ENCODE results near the gene KLHL29. TPM values are rescaled to one million over a fixed set of nuclear protein-coding genes. Genes with fewer than 3 reads are reported as not detected.
A peak's percentile ranks its signal among the peaks of the same experiment; 100 is the strongest.

Gene KLHL29
- total RNA-seq, 3 donors from 2014 or later (not counting 1 experiment from before 2014, with no cell fraction given): 0.24 to 0.43 (median 0.33) TPM

DNA sequence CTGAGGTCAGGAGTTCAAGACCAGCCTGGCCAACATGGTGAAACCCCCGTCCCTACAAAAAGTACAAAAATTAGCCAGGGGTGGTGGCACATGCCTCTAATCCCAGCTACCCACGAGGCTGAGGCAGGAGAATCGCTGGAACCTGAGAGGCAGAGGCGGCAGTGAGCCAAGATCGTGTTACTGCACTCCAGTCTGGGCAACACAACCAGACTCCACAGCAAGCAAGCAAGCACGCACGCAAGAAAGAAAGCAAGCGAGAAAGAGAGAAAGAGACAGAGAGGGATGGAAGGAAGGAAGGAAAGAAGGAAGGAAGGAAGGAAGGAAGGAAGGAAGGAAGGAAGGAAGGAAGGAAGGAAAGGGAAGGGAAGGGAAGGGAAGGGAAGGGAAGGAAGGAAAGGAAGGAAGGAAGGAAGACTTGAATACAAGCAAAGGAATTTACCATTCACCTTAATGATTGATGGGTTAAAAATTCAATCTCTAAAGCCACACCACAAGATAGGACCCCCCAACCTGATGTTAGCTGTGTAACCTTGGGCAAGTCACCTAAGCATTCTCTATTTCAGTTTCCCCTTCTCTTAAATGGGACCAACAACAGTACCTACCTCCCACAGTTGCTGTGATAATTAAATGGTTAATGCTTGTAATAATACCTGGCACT is 360.2 kb downstream of the KLHL29 start:
- 93% methylated on average over 8 of the region's 8 CpGs for WGBS (ENCODE audit: insufficient coverage)
- H3K9me3 Mint-ChIP-seq: no peaks in the 10 kb centered on the region

GRCh38 chr2:23745726-23746105 is 360.7 kb downstream of the KLHL29 start:
- Mint-ChIP-seq H3K4me3 (no peak overlapping the region), H3K27me3 (ENCODE audit: low read depth in 2 of 2) (no peaks in the 10 kb centered on the region), H3K4me1 (no peaks in the 10 kb centered on the region), H3K9me3 (no peaks in the 10 kb centered on the region), H3K27ac (peak overlapping the region; percentile 52 to 65), H3K36me3 (no peaks in the 10 kb centered on the region)
- no peaks in the 10 kb centered on the region for H3K4me1 ChIP-seq (ENCODE audit: control insufficient read depth, insufficient read depth, low read length)
- intact Hi-C loops (cut with micrococcal nuclease): no loop called here
- H3K9me3 ChIP-seq (ENCODE audit: control insufficient read depth, insufficient read depth, low read length): no peaks in the 10 kb centered on the region
- no peaks in the 10 kb centered on the region for H3K27me3 ChIP-seq (ENCODE audit: control insufficient read depth, insufficient read depth, low read length)
- no peak overlapping the region for H3K27ac ChIP-seq (ENCODE audit: low read length)
- ATAC-seq: no peak
- TF ChIP-seq CTCF (IDR thresholded peaks at IDR 0.05): no peak
- H3K4me3 ChIP-seq (ENCODE audit: low read length): no peak overlapping the region
- H3K36me3 ChIP-seq (ENCODE audit: control insufficient read depth, insufficient read depth, low read length): peaks cover under 1% of the 10 kb centered on the region
- no peak for DNase-seq

More for the DNA sequence above, 360.2 kb downstream of the KLHL29 start:
- ATAC-seq: no peak
- Histone ChIP-seq H3K27ac (ENCODE audit: low read length) (no peak overlapping the region), H3K4me1 (ENCODE audit: control insufficient read depth, insufficient read depth, low read length) (no peaks in the 10 kb centered on the region), H3K27me3 (ENCODE audit: control insufficient read depth, insufficient read depth, low read length) (no peaks in the 10 kb centered on the region), H3K36me3 (ENCODE audit: control insufficient read depth, insufficient read depth, low read length) (no peaks in the 10 kb centered on the region), H3K4me3 (ENCODE audit: low read length) (no peak overlapping the region), H3K9me3 (ENCODE audit: control insufficient read depth, insufficient read depth, low read length) (no peaks in the 10 kb centered on the region)
- TF ChIP-seq CTCF (IDR thresholded peaks at IDR 0.05): no peak
- H3K27ac Mint-ChIP-seq: peak overlapping the region in 1 of 2 donors; percentile 52
- no peak for DNase-seq
- H3K4me3 Mint-ChIP-seq: no peak overlapping the region
- intact Hi-C loops (cut with micrococcal nuclease): no loop called here
- no peaks in the 10 kb centered on the region for H3K36me3 Mint-ChIP-seq
- no peaks in the 10 kb centered on the region for H3K4me1 Mint-ChIP-seq
- H3K27me3 Mint-ChIP-seq (ENCODE audit: low read depth in 2 of 2): no peaks in the 10 kb centered on the region

- Mint-ChIP-seq H3K4me1 (no peaks in the 10 kb centered on the region), H3K9me3 (no peaks in the 10 kb centered on the region), H3K27me3 (ENCODE audit: low read depth in 2 of 2) (no peaks in the 10 kb centered on the region), H3K4me3 (no peak overlapping the region), H3K36me3 (no peaks in the 10 kb centered on the region), H3K27ac (peak overlapping the region; percentile 52 to 65)
- Histone ChIP-seq H3K27me3 (ENCODE audit: control insufficient read depth, insufficient read depth, low read length) (no peaks in the 10 kb centered on the region), H3K4me3 (ENCODE audit: low read length) (no peak overlapping the region), H3K27ac (ENCODE audit: low read length) (no peak overlapping the region), H3K4me1 (ENCODE audit: control insufficient read depth, insufficient read depth, low read length) (no peaks in the 10 kb centered on the region), H3K36me3 (ENCODE audit: control insufficient read depth, insufficient read depth, low read length) (peaks cover 5% of the 10 kb centered on the region), H3K9me3 (ENCODE audit: control insufficient read depth, insufficient read depth, low read length) (no peaks in the 10 kb centered on the region)
- DNase-seq: no peak
- intact Hi-C loops (cut with micrococcal nuclease): no loop called here
- 93% methylated on average over 1 of the region's 2 CpGs for WGBS (ENCODE audit: insufficient coverage)
- no peak for TF ChIP-seq CTCF (IDR thresholded peaks at IDR 0.05)
- no peak for ATAC-seq
Observed at GRCh38 chr2:23746141-23746863, 361.3 kb downstream of the KLHL29 start.
